ELR (cell line): Measurements from ENCODE around the gene ATP13A4.
"Not testable (repeated sequence)": the region's sequence is repeated elsewhere in the genome, so short reads cannot be mapped to it uniquely, and the experiment has no call there.

Source experiments
- DNase-seq: peaks from one replicate; pipeline ENCODE4 v3.0.0-alpha.2; 2015; ENCODE audit warnings: low read depth

ATP13A4 gene

DNA sequence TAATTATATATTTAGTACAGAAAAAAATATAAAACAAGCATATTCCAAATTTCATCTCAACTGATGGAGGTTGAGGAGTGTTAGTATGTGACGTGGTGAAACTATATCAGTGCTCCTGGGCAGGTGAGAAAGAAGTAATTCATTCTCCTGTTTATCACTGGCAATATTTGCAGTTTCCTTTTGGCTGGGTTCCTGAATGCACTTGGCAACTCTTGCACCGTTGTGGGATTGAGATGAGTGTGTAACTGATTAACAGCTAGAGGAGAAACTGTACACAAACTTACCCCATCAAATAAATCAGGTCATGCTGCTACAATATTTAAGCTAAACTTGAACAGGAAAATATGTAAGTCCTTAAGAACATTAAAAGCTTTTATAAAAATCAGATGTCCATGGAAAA is 2.1 kb upstream of the ATP13A4 start:
- no peak for DNase-seq

DNA sequence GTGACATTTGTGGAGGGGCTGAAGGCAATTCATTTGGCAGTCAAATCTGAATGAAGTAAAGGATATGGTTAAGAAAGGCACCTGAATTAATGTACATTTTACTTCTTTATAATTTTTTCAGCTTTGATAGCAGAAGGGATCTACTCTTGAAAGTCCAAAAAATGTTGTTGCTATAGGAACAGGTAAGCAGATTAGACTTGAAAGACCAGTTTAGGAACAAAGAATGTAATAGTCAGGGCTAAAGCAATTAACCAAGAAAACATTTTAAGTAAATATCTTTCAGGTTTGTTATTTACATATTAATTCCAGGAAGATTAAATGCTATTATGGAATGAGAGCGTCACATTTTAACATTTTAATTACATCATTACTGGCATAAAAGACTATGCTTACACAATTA is 1.1 kb downstream of the ATP13A4 start:
- DNase-seq = no peak

DNA sequence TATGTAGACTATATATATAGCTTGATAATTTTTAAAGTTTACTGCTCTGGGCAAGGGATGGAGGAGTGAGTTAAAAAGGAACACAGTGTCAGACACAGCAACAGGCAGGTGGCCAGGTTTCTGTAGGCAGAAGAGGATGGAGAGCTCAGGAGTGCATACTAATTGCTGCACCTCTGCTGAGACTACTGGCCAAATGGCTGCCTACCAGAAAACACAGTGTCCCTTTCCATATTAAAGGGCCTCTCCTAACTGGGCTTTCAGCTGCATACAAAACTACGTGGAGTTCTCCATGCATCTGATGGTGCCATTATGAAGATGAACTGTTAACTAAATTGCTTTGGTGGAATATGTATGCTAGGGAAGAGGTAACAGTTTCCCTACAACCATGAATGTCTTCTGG is 1.8 kb downstream of the ATP13A4 start:
- DNase-seq = no peak

DNA sequence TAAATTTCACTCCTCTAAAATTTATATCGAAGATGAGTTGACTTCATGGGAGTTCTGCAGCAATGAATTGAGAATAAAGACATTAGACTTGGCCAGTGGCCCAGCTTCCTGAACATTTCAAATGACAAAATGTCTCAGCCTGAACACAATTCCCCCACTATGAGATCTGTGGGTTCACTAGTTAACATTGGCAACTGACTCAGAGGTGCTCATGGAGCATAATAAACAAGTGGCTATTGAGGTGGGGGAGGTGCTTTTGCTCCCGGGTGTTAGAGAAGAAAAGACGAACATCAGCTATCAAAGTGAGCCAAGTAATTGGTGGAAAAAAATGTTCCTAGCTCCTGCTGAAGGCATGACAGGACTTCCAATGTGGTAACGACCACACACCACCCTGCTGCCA is 6.3 kb downstream of the ATP13A4 start:
- DNase-seq = no peak

DNA sequence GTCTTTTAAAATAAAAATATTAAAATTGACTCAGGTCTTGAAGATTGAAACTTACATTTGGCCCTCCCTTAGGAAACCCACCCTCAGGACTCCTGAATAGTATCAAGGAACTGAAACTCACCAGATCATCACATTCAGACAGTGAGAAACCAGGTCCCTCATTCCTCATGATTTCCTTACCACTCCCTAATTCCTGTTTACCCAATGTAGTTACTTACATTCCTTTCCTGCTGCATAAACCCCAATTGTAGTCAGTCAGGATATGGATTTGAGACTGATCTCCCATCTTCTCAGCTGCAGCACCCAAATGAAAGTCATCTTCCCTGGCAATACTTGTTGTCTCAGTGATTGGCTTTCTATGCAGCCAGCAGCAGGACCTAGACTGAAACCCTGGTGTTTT is 8.6 kb downstream of the ATP13A4 start:
- DNase-seq = no peak

DNA sequence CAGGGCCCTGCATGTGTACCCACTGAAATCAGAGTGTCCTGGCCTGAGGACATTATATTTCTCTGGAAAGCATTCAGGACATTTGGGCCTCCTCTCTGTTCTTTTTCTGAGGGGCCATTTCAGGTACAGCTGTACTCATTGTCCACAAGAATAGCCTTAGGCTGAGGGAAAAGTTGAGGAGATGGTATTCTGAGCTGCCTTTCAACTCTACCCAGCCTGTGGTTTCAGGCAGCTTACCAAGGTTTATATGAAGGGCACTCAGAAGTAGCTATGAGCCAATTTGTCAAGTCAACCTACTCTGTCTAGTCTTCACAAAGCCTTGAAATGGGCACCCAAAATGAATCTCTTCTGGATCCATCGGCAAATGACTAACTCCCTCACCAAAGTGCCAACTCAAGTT is 9.4 kb downstream of the ATP13A4 start:
- no peak for DNase-seq

DNA sequence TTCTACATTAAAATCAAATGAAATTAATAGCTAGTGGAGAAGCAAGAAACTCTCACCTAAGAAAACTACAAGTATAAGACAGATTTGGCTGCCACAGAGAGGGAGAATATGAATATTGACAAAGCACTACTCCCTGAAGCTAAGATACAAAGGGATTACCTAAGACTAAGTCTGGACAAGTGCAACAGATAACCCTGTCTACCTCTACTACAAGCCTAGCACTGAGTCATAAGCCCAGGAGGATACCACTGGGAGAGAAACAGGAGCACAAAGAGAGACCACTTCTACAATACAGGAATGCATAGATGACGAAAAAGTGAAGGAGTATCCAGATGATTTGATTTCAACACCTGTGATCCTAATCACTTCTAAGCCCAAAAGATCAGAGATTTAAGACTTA is 10.4 kb downstream of the ATP13A4 start:
- no peak for DNase-seq

DNA sequence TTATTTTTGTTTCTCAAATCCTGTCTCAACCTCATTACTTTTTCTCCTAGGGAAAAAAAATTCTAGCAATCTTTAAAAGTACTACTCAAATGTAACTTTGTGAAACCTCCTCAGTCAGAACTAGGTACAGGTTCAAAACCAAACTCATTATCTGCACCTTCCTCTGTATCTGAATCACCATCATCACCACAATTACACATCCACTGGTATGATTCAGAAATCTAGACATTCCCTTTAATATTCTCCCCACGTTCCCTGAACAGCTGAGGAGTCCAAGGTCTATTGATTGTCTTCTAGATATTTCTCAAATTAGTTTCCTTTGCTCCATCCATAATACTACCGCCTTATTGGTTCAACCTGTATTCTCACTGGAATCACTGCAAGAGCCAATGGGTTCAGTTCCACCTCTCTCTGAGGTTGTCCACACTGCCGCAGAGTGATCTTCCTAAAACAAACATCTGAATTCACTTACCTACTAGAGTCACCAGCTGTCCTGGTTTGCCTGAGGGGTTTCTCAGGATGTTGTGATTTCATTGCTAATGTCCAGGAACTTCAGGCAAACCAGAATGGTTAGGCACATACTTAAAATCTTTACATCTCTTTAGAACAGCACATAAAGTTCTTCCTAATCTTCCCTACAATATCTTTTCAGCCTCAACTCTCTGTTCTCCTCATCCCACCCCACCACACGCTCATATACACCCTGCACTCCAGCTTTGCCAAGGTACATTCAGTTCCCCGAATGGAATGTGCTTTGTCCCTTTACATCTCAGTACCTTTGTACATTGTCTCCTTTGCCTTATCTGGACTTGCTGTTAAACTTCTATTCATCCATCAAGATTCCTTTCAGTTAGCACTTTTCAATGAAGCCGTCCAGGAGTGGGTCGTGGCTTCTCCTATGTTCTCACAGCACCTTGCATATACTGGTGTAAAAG is 24.2 kb downstream of the ATP13A4 start:
- no peak for DNase-seq

DNA sequence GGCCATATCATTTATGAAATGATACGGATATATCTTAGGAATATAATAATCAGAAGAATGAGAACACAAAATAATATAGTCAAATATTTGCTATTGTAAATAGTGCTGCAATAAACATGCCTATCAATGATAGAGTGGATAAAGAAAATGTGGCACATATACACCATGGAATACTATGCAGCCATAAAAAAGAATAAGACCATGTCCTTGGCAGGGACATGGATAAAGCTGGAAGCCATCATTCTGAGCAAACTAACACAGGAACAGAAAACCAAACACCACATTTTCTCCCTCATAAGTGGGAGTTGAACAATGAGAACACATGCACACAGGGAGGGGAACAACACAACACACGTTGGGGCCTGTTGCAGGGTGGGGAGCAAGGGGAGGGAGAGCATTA is 28.6 kb downstream of the ATP13A4 start:
- not testable (repeated sequence) for DNase-seq

DNA sequence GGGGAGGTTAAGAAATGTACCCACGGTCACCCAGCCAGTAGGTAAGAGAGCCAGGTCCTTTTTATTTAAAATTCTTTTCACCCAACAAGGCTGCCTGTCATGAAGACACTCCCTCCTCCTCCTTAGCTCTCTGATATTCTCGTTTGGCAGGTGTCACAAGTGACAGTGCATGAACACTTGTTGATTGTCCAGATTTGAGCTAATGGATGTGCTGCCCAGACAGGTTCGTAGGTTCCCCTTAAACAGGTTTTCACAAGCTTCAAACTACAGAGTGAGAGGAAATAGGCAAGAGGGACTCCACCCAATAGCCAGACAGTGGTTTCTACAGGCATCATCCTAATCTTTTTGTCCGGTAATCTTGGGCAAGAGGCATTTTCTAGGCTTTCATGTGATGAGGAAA is 32.2 kb downstream of the ATP13A4 start:
- no peak for DNase-seq

DNA sequence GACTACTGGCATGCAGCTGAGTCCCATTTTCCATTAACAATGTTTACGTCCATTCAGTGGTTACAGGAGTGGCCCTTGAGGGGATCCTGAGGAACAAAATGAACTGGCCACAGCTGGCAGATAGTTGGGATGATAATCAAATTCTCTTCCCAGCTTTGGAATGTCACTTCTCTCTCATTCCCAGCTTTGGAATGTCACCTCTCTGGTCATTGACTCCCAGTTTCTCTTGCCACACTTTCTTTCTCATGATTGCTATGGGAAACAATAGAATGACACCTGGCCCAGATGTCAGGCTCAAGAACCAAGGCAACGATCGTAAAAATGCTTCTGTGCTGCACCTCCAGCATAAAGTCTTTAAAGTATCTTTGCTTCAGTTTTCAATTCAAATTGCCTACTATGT is 34.0 kb downstream of the ATP13A4 start:
- no peak for DNase-seq

DNA sequence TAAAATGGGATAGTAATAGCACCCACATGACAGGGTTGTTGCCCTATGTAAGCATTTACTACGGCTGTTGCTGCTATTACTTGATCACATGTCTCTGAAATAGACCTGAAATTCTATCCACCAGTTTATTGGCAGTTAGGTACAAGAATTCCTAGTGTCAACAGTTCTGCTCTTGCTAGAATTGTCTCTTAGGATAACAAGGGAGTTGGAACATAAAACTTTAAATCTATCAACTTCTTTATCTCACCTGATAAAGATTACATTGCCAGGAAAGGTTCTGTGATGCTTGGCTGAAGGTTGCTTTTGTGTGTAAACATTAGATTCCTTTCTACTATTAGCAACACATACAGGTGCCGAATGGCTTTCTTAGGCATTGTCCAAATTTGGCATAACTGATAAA is 38.7 kb downstream of the ATP13A4 start:
- no peak for DNase-seq

DNA sequence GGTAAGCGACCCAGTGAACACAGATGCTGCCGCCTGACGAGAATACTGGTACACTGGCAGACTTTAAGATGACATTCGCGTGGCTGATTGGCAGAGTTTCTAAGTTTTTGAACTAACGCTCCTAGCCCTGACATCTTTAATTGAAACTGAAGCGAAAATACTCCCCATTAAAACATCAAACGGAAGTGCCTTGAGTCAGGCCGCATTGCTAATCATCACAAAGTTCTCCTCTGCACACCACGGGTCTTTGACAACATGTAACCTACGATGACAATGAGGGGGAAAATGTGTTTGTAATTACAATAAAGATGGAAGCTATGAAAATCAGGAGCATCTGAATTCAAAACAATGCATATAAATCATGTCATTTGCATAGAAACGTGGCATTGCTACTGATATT is 44.5 kb downstream of the ATP13A4 start:
- DNase-seq = no peak

DNA sequence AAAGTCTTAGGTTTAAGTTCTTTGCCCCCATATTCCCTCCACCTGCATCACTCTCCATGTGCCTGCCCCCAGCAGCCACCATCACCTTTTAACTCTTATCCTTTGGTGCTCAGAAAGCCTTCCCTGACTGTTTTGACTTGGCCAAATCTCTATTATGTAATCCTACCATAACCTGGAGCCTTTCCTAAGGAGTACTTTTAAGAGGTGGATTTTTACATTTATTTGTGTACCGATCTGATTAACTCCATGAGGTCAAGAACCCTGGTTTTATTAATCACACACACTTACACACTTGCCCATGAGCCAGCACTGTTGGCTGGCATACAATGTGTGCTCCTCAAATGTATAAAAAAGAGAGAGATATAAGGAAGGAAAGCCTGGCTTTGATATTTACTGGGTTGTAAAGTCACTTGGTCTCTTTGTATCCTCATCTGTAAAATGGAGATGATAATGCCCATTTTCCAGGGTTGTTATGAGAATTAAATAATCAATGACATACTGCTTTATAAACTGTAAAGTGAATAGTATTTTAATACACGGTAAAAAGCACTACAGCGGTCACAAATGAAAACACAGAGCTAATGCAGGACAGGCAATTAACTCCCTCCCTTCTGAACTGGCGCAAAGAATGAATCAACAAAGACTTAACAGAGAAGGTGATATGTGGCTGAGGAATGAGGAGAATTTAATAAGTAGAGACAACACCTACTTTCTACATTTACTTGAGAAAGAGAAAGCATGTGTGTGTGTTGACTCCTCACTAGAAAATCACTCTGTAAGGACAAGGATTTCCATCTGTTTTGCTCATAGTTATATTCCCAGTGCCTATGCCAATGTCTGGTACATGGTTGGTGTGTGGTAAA is 45.4 kb downstream of the ATP13A4 start:
- no peak for DNase-seq

DNA sequence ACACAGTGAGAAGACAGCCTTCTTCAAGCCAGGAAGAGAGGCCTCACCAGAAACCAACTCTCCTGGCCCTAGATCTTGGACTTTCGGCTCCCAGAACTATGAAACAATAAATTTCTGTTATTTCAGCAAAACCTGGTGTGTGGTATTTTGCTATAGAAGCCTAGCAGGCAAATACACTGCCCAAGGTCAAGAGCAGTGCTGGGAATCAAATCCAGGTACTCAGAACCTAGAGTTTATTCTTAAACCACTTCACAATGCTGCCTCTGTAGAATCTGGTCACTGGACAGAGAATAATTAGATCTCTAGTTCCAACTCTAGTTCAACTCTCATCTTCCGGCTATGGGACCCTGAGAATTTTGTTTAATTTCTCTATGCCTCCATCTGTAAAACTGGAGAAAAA is 46.6 kb downstream of the ATP13A4 start:
- DNase-seq = no peak

DNA sequence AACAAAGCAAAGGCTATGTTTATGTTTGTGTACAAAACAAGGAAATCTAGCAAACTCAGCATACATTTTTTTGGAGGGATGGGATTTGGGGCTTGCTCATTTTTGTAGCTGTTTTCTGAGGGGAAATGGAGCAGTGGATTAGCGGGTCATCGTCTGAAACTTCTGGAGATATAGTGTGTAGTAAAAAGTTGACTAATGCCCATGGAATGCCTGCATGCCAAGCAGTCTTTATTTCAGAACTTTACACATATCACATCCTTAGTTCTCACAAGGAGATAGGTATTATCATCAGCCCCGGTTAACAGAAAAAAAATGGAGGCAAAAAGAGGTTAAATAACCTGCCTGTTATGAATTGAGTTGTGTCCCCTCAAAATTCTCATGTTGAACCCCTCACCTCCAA is 47.1 kb downstream of the ATP13A4 start:
- DNase-seq = peak; percentile 7

DNA sequence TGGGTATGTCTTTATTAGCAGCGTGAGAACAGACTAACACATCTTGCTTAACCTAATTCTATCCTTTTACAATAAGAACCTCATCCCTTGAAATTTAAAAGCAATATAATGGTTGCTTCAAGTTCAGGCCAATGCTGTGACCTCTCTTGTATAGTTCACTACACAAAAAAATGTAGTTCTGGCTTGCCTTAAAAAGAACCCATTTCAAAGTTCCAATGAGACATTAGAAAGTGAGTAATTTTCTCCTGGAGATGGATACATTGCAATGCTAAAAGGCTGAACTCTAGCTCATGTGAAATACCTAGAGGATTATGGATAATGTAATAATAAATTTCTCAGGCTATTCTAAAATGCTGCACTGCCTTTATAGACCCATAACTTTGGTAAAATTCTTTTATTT is 47.8 kb downstream of the ATP13A4 start:
- DNase-seq = no peak

DNA sequence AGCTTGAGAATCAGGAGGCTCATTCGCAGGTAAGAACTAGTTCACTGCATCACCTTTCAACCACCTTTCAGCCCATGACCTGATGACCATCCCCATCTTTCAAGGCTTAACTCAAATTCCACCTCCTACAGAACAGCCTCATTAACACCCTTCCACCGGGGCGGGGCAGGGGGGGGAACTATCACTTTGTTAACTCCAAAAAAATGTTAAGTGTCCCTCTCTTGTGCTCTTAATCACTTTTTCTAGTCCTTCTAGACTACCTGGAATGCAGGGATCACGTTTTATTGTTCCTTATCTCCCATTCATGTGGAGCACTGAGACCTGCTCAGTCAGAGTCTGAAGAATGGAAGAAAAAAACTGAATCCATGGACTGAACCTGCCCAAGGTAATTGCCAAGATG is 51.8 kb downstream of the ATP13A4 start:
- no peak for DNase-seq

DNA sequence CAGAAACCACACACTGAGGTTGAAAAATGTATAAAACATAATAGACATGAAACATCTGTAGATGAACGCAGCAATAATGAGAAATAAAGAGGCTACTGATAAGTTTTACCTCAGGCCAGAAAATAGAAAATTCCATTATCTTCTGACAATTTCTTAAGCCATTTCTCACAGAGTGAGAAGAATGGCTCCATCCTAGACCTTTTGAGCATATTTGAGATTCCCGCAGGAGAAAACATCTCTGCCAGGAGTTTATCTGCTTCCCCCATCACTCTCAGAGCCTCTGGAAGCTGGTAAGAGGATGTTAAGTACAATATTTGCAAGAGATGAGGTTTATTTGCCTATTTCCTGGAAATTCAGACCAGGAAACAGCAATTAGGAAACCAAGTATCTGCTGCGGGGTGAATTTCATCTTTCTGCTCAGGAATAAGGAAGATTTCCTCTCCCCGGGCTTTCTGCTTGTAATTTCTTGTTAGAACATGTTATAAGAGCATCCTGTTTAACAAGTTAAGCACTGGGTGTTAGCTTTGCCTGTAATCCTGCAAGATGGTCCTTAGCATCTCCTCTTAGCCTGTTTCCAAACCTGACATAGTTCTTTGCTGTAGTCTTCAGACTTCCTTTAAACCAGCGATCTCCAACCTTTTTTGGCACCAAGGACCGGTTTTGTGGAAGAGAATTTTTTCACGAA is 54.8 kb downstream of the ATP13A4 start:
- no peak for DNase-seq

DNA sequence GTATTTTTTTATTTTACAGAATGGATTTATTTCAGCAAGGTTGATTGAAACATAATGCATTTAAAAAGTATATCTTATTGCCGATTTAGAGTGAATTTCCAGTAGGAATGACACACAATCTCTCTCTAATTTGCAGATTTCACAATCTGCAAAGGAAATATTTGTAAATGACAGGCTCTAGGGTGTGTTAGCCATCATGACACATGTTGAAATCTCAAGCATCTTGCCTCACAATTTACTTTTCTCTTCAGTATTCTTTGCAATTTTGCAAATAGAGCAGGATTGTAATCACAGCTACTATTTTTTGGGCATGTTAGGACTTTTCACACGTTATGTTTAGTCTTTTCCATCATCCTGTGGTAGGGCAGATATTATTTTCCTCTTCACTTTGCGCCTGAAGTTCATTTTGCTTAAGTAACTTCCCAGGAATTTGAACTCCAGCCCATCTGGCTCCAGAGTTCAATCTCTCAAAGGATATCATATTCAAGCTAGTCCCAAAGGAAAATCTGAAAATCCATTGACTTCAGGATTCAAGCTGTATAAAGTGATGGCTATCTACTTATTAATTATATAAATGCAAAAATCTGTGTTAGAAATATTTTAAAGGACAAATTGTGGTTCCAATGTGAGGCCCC is 55.4 kb downstream of the ATP13A4 start:
- DNase-seq = no peak

DNA sequence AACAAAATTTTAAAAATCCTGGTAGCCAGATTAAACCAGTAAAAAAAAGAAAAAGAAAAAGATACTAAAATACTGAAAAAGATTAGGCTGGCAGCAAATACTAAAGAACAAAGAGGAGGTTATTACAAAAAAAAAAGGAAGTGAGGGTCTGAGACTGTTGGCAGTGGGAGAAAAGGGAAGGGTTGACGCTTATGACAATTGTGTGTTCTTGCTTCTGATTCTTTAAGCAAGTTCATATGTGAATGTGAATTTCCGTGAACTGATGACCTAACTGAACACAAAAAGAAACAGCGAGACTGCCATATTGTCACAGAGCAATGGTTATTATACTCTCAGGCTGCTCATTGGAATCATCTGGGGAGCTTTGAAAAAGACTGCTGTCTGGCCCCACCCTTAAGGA is 56.5 kb downstream of the ATP13A4 start:
- no peak for DNase-seq

DNA sequence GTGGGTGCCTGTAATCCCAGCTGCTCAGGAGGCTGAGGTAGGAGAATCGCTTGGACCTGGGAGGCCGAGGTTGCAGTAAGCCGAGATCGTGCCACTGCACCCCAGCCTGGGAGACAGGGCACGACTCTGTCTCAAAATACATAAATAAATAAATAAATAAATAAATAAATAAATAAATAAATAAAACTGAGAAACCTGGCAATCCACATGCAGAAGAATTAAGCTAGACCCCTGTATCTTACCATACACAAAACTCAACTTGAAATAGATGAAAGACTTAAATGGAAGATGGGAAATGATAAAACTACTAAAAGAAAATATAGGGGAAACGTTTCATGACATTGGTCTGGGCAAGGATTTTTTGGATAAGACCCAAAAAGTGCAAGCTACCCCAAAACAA is 58.0 kb downstream of the ATP13A4 start:
- DNase-seq = no peak
